ENCODE data around the gene CEP350. TPM values are rescaled to one million over a fixed set of nuclear protein-coding genes. Genes with fewer than 3 reads are reported as not detected.
"Not testable (repeated sequence)": the region's sequence is repeated elsewhere in the genome, so short reads cannot be mapped to it uniquely, and the experiment has no call there.

The CEP350 gene
- total RNA-seq, 2 donors from 2014 or later: 44.5 to 57.5 TPM

- no peak for DNase-seq (ENCODE audit: low spot score)
- intact Hi-C loops (cut with DNase I): no loop called here
Observed at GRCh38 chr1:179976970-179977651, 22.5 kb downstream of the CEP350 start.

- intact Hi-C loops (cut with DNase I): no loop called here
- DNase-seq (ENCODE audit: low spot score): no peak
Observed at GRCh38 chr1:179978199-179979079, 23.8 kb downstream of the CEP350 start.

GRCh38 chr1:179984101-179984500 is 29.5 kb downstream of the CEP350 start:
- intact Hi-C loops (cut with DNase I): no loop called here
- no peak for DNase-seq (ENCODE audit: low spot score)

- no peak for DNase-seq (ENCODE audit: low spot score)
- intact Hi-C loops (cut with DNase I): no loop called here
Observed at GRCh38 chr1:179984942-179985341, 30.3 kb downstream of the CEP350 start.

GRCh38 chr1:179990847-179991246 is 36.2 kb downstream of the CEP350 start:
- intact Hi-C loops (cut with DNase I): no loop called here
- DNase-seq (ENCODE audit: low spot score): no peak

- intact Hi-C loops (cut with DNase I): no loop called here
- DNase-seq (ENCODE audit: low spot score): no peak
Observed at GRCh38 chr1:179995576-179995975, 41.0 kb downstream of the CEP350 start.

- intact Hi-C loops (cut with DNase I): no loop called here
- DNase-seq (ENCODE audit: low spot score): no peak
Observed at GRCh38 chr1:179996099-179996498, 41.5 kb downstream of the CEP350 start.

GRCh38 chr1:180000575-180000974 is 46.0 kb downstream of the CEP350 start:
- intact Hi-C loops (cut with DNase I): no loop called here
- no peak for DNase-seq (ENCODE audit: low spot score)

- intact Hi-C loops (cut with DNase I): no loop called here
- DNase-seq (ENCODE audit: low spot score): no peak
Observed at GRCh38 chr1:180002437-180002836, 47.8 kb downstream of the CEP350 start.

- intact Hi-C loops (cut with DNase I): no loop called here
- DNase-seq (ENCODE audit: low spot score): no peak
Observed at GRCh38 chr1:180003026-180003695, 48.6 kb downstream of the CEP350 start.

- DNase-seq (ENCODE audit: low spot score); intact Hi-C loops (cut with DNase I): not testable (repeated sequence)
Observed at GRCh38 chr1:180006762-180007161, 52.2 kb downstream of the CEP350 start.

GRCh38 chr1:180020017-180020416 is 65.4 kb downstream of the CEP350 start:
- intact Hi-C loops (cut with DNase I): no loop called here
- DNase-seq (ENCODE audit: low spot score): no peak

- no peak for DNase-seq (ENCODE audit: low spot score)
- intact Hi-C loops (cut with DNase I): no loop called here
Observed at GRCh38 chr1:180026556-180026955, 71.9 kb downstream of the CEP350 start.

GRCh38 chr1:180027949-180028445 is 73.4 kb downstream of the CEP350 start:
- no peak for DNase-seq (ENCODE audit: low spot score)
- intact Hi-C loops (cut with DNase I): no loop called here

- intact Hi-C loops (cut with DNase I): no loop called here
- no peak for DNase-seq (ENCODE audit: low spot score)
Observed at GRCh38 chr1:180028864-180029263, 74.3 kb downstream of the CEP350 start.

GRCh38 chr1:180029524-180030135 is 75.0 kb downstream of the CEP350 start:
- no peak for DNase-seq (ENCODE audit: low spot score)

GRCh38 chr1:180031664-180032063 is 77.1 kb downstream of the CEP350 start:
- intact Hi-C loops (cut with DNase I): no loop called here
- no peak for DNase-seq (ENCODE audit: low spot score)

More at GRCh38 chr1:180029524-180030135, 75.0 kb downstream of the CEP350 start:
- intact Hi-C loops (cut with DNase I): no loop called here

GRCh38 chr1:180033390-180033789 is 78.8 kb downstream of the CEP350 start:
- DNase-seq (ENCODE audit: low spot score): no peak
- intact Hi-C loops (cut with DNase I): no loop called here

- no peak for DNase-seq (ENCODE audit: low spot score)
- intact Hi-C loops (cut with DNase I): no loop called here
Observed at GRCh38 chr1:180040034-180040433, 85.4 kb downstream of the CEP350 start.

- intact Hi-C loops (cut with DNase I): no loop called here
- no peak for DNase-seq (ENCODE audit: low spot score)
Observed at GRCh38 chr1:180041582-180041981, 87.0 kb downstream of the CEP350 start.
